ENCODE measurements around the gene FYN. TPM values are rescaled to one million over a fixed set of nuclear protein-coding genes. Genes with fewer than 3 reads are reported as not detected.

Gene FYN
- total RNA-seq, 1 experiment from 2014 or later, result 18.5 TPM

- peaks cover 0 to 5% of the 10 kb centered on the region in 2 experiments; a peak in 2 of 4 replicates for H3K4me1 ChIP-seq (ENCODE audit: control insufficient read depth in 1 of 2, insufficient read depth in 2 of 2, low read length in 2 of 2)
- H4K20me1 ChIP-seq (ENCODE audit: insufficient read depth), result no peaks in the 10 kb centered on the region
- RAD21 ChIA-PET (ENCODE audit: low non-redundant PET in 1 of 2, low total read pairs in 2 of 2, uncharacterized antibody in 2 of 2, unreplicated experiment in 2 of 2), result interaction anchor here (0.9 to 1.5 kb wide), 2 partner anchors 334 kb away, joined by 3 to 8 read pairs; no protein-coding TSS in a partner anchor
- intact Hi-C loops (cut with micrococcal nuclease), result loop anchor here (1.0 to 5.0 kb wide), 5 partner anchors 287 to 602 kb away; no protein-coding TSS in a partner anchor
- no peak overlapping the region for H3K27ac ChIP-seq (ENCODE audit: low read depth, low read length)
- peak overlapping the region; percentile 18; the same call in 1 of the 2 replicates for H3K4me2 ChIP-seq (ENCODE audit: low read length)
- no TSS peak for BruUV-seq (replicated peaks)
- no peaks in the 10 kb centered on the region for H3K79me2 ChIP-seq (ENCODE audit: insufficient read depth, low read length)
- H3K4me3 ChIP-seq (replicated peaks in 1 of 2; ENCODE audit: low read depth in 1 of 2, low read length in 2 of 2), result no peak overlapping the region
- TF ChIP-seq CEBPB (IDR thresholded peaks at IDR 0.05; ENCODE audit: low read depth), result no peak
- TF ChIP-seq POLR2A (IDR thresholded peaks at IDR 0.05; ENCODE audit: borderline replicate concordance, extremely low read depth, insufficient read depth, insufficient read length), result no peak
- TF ChIP-seq CBX3 (IDR thresholded peaks at IDR 0.05; ENCODE audit: low read depth), result no peak
- TF ChIP-seq EZH2phosphoT487 (IDR thresholded peaks at IDR 0.05; ENCODE audit: borderline replicate concordance), result no peak
- TF ChIP-seq ZFX (IDR thresholded peaks at IDR 0.05), result no peak
- TF ChIP-seq RAD21 (IDR thresholded peaks at IDR 0.05; ENCODE audit: low read depth), result peak; percentile 93
- TF ChIP-seq YY1 (IDR thresholded peaks at IDR 0.05; ENCODE audit: extremely low read depth, insufficient replicate concordance, low read depth, low read length), result peak; percentile 85
- no peak for TF ChIP-seq SIN3A (IDR thresholded peaks at IDR 0.05; ENCODE audit: low read depth)
- no peak for TF ChIP-seq TCF7L2 (IDR thresholded peaks at IDR 0.05; ENCODE audit: borderline replicate concordance, extremely low read depth, insufficient read depth, insufficient read length)
- no peak for TF ChIP-seq ATF3 (IDR thresholded peaks at IDR 0.05)
- TF ChIP-seq JUND (IDR thresholded peaks at IDR 0.05), result no peak
- peak; percentile 47 to 93 (median 81); a peak in 5 of 6 replicates for TF ChIP-seq CTCF (IDR thresholded peaks at IDR 0.05 in 2 of 3, conservative IDR thresholded peaks at IDR 0.05 in 1 of 3; ENCODE audit: borderline replicate concordance in 1 of 3, insufficient read depth in 1 of 3, low read depth in 2 of 3, low read length in 2 of 3)
- POLR2A ChIA-PET, result interaction anchor here (1.0 kb wide), 1 partner anchor 333 kb away, joined by 3 read pairs; no protein-coding TSS in a partner anchor
- DNase-seq (ENCODE audit: low read depth, low spot score), result peak; percentile 48
- no peaks in the 10 kb centered on the region for H3K36me3 ChIP-seq (ENCODE audit: control insufficient read depth in 1 of 2, insufficient read depth in 2 of 2, low read length in 2 of 2)
- CTCF ChIA-PET, result interaction anchor here (0.6 to 2.6 kb wide), 15 partner anchors 13 to 453 kb away, joined by 3 to 22 read pairs (median 4); partner anchors contain the start of genes FAM229B and TUBE1
- H3K9me3 ChIP-seq (ENCODE audit: control insufficient read depth in 1 of 2, insufficient read depth in 1 of 2, low read depth in 1 of 2, low read length in 2 of 2), result no peaks in the 10 kb centered on the region
- no peaks in the 10 kb centered on the region for H3K9me2 ChIP-seq (ENCODE audit: insufficient read depth)
- H3K27me3 ChIP-seq (ENCODE audit: insufficient read depth, low read length), result 0 out of 2 replicates have a peak, but pooled peaks cover 8% of the 10 kb centered on the region
- H2AFZ ChIP-seq (ENCODE audit: low read depth, low read length, poor library complexity, severe bottlenecking), result peak overlapping the region; percentile 63
- no peak overlapping the region for H3K9ac ChIP-seq (ENCODE audit: low read length)
- peak; percentile 96 for ATAC-seq
These were observed 163.4 kb downstream of the FYN start for GRCh38 chr6:111709615-111710398.
